IMR-90 (cell line): ENCODE data around the gene CBX3. TPM values are rescaled to one million over a fixed set of nuclear protein-coding genes. Genes with fewer than 3 reads are reported as not detected.

ENCODE experiments used
- ATAC-seq: fragments of 200-7000 bp; cut with Tn5 transposase; 2 replicates; pipeline ENCODE4 v1.9.1; 2020; ENCODE audit warnings: low read depth, mild to moderate bottlenecking, moderate library complexity
- BruUV-seq: library from RNA; stranded (reverse); fragments of 400-500 nt; replicated peaks from 2 replicates; lab custom pipeline; 2021; lab: Mats Ljungman, UMichigan
- CTCF ChIA-PET: fragments of 300-600 bp; formaldehyde crosslinking; extraction: SDS; loops from one replicate; lab custom pipeline; 2021; ENCODE audit warnings: antibody characterized with exemption; lab: Yijun Ruan, JAX
- POLR2A ChIA-PET: fragments of 300-600 bp; sonication (Branson Sonifier 250); formaldehyde crosslinking; loops from one replicate; lab custom pipeline; 2022; ENCODE audit warnings: antibody characterized with exemption; ENCODE audit not compliant: unreplicated experiment; lab: Charles Lee
- DNase-seq: peaks from one replicate; pipeline ENCODE4 v3.0.0; 2013
- H2AFZ ChIP-seq: replicated peaks from 2 replicates; pipeline ENCODE3; 2013; ENCODE audit warnings: low read length, mild to moderate bottlenecking; ENCODE audit not compliant: poor library complexity
- H2AK5ac ChIP-seq: 2 replicates; pipeline ENCODE4 v1.6.1; 2013; ENCODE audit warnings: low read depth, low read length, inconsistent platforms
- H2AK9ac ChIP-seq: replicated peaks from 2 replicates; pipeline ENCODE3; 2013; ENCODE audit warnings: mild to moderate bottlenecking, low read depth, low read length, moderate library complexity; ENCODE audit not compliant: poor library complexity
- H2BK120ac ChIP-seq: 2 replicates; pipeline ENCODE4 v1.6.1; 2013; ENCODE audit warnings: low read depth, low read length, inconsistent platforms
- H2BK15ac ChIP-seq: 3 replicates; pipeline ENCODE4 v1.6.1; 2013; ENCODE audit warnings: low read depth, low read length, inconsistent platforms
- H2BK20ac ChIP-seq: 2 replicates; pipeline ENCODE4 v1.6.1; 2013; ENCODE audit warnings: low read depth, mild to moderate bottlenecking, inconsistent platforms, low read length, moderate library complexity
- H2BK5ac ChIP-seq: 2 replicates; pipeline ENCODE4 v1.6.1; 2013; ENCODE audit warnings: mild to moderate bottlenecking, low read depth, low read length, inconsistent platforms; ENCODE audit not compliant: poor library complexity, severe bottlenecking
- H3K14ac ChIP-seq: replicated peaks from 2 replicates; pipeline ENCODE4 v1.6.1; 2013; ENCODE audit warnings: low read depth, low read length, inconsistent platforms
- H3K18ac ChIP-seq: 2 replicates; pipeline ENCODE4 v1.6.1; 2013; ENCODE audit warnings: low read depth, low read length, control low read depth
- H3K23ac ChIP-seq: 2 replicates; pipeline ENCODE4 v1.6.1; 2013; ENCODE audit warnings: low read depth, low read length, inconsistent platforms
- H3K27ac ChIP-seq: 2 replicates; pipeline ENCODE4 v1.5.1; 2013; ENCODE audit warnings: mild to moderate bottlenecking, control low read depth, low read length; ENCODE audit not compliant: insufficient read depth
- H3K27me3 ChIP-seq: 2 replicates; pipeline ENCODE4 v1.6.1; 2013; ENCODE audit warnings: low read length; ENCODE audit not compliant: control insufficient read depth, insufficient read depth
- H3K36me3 ChIP-seq: 2 replicates; pipeline ENCODE4 v1.6.1; 2013; ENCODE audit warnings: low read length, mixed read lengths; ENCODE audit not compliant: control insufficient read depth, insufficient read depth
- H3K4ac ChIP-seq: 2 replicates; pipeline ENCODE4 v1.6.1; 2013; ENCODE audit warnings: low read depth, low read length, inconsistent platforms
- H3K4me1 ChIP-seq: 2 replicates; pipeline ENCODE4 v1.6.1; 2013; ENCODE audit warnings: low read length, mixed read lengths; ENCODE audit not compliant: control insufficient read depth, insufficient read depth
- H3K4me2 ChIP-seq: 2 replicates; pipeline ENCODE4 v1.6.1; 2013; ENCODE audit warnings: low read depth, mild to moderate bottlenecking, control low read depth, low read length, moderate library complexity
- H3K4me3 ChIP-seq: 2 replicates; pipeline ENCODE4 v1.5.1; 2013; ENCODE audit warnings: low read depth, mild to moderate bottlenecking, control low read depth, low read length, moderate library complexity; ENCODE audit not compliant: insufficient read depth
- H3K56ac ChIP-seq: 2 replicates; pipeline ENCODE4 v1.6.1; 2013; ENCODE audit warnings: low read length, inconsistent platforms; ENCODE audit not compliant: insufficient read depth; ENCODE audit errors: extremely low read depth
- H3K79me1 ChIP-seq, 2 experiments: 2 replicates each; pipeline ENCODE4 v1.6.1; 2013; ENCODE audit warnings: low read length in 2 of 2, inconsistent platforms in 1 of 2, low read depth in 1 of 2
- H3K9ac ChIP-seq: 2 replicates; pipeline ENCODE4 v1.6.1; 2013; ENCODE audit warnings: low read depth, low read length, control low read depth
- H3K9me1 ChIP-seq: 2 replicates; pipeline ENCODE4 v1.6.1; 2013; ENCODE audit warnings: low read length, inconsistent platforms; ENCODE audit not compliant: insufficient read depth
- H3K9me3 ChIP-seq: 2 replicates; pipeline ENCODE4 v1.6.1; 2013; ENCODE audit warnings: low read length; ENCODE audit not compliant: control insufficient read depth, insufficient read depth
- H4K20me1 ChIP-seq: 2 replicates; pipeline ENCODE4 v1.6.1; 2013; ENCODE audit warnings: low read length, inconsistent platforms; ENCODE audit not compliant: insufficient read depth
- H4K5ac ChIP-seq: 2 replicates; pipeline ENCODE4 v1.6.1; 2013; ENCODE audit warnings: mild to moderate bottlenecking, low read depth, low read length, control low read depth
- H4K8ac ChIP-seq, 2 experiments: 2 replicates each; pipeline ENCODE4 v1.6.1; 2013; ENCODE audit warnings: low read depth in 2 of 2, low read length in 2 of 2, control low read depth in 1 of 2, inconsistent platforms in 1 of 2
- H4K91ac ChIP-seq: 2 replicates; pipeline ENCODE4 v1.6.1; 2013; ENCODE audit warnings: low read depth, low read length, inconsistent platforms; ENCODE audit not compliant: insufficient read depth
- MXI1 ChIP-seq: IDR thresholded peaks from 2 replicates; pipeline ENCODE4 v1.6.1; 2012; ENCODE audit warnings: low read depth, mild to moderate bottlenecking, low read length, moderate library complexity, borderline replicate concordance
- RCOR1 ChIP-seq: IDR thresholded peaks from 2 replicates; pipeline ENCODE4 v1.6.1; 2012; ENCODE audit warnings: mild to moderate bottlenecking, low read length, improper control_type of control experiment; ENCODE audit not compliant: insufficient replicate concordance
- WGBS, 2 experiments: methylation state at CpG; one replicate each; pipeline versions ENCODE4 v1.1.5 to v1.1.7; 2013; ENCODE audit warnings: missing lambda C conversion rate in 2 of 2; ENCODE audit not compliant: insufficient read length in 1 of 2; ENCODE audit errors: extremely low coverage in 2 of 2; 5-methylcytosine and 5-hydroxymethylcytosine counted together
- dilution Hi-C: fragments of 300-500 bp; cut with HindIII; formaldehyde crosslinking; loops from one replicate; pipeline ENCODE4 v1.14.3; 2018; ENCODE audit warnings: low sequenced_read_pairs; ENCODE audit not compliant: unreplicated experiment
- in situ Hi-C: fragments of 300-500 bp; cut with MboI; formaldehyde crosslinking; loops from 3 replicates; pipeline ENCODE4 v1.14.3; 2019; ENCODE audit warnings: low sequenced_read_pairs, inconsistent platforms, mixed read lengths
- intact Hi-C: fragments of 100-400 bp; cut with micrococcal nuclease; formaldehyde crosslinking; loops from 2 replicates; pipeline ENCODE4 v1.10.0; 2022
- polyA plus RNA-seq, 3 experiments: library from polyadenylated mRNA; depleted of rRNA; stranded (reverse); fragments of >200 nt; gene quantifications; 2 replicates each; pipeline ENCODE4 v1.2.3, GENCODE V29; 2012; ENCODE audit warnings: low replicate concordance in 1 of 3
- total RNA-seq: library from RNA; depleted of rRNA; stranded (reverse); fragments of >200 nt; gene quantifications from 2 replicates; pipeline ENCODE4 v1.2.3, GENCODE V29; 2012

The CBX3 gene
- total and polyA plus RNA-seq, 2 of the 4 experiments (the other 2 are of a cell fraction), result 38.2 to 76.5 TPM

- Histone ChIP-seq H2AK9ac (no peak overlapping the region), H2AK5ac (no peak overlapping the region), H3K4me1 (no peaks in the 10 kb centered on the region), H3K4me3 (no peak overlapping the region), H3K4ac (no peak overlapping the region), H3K56ac (no peak overlapping the region), H2BK5ac (no peak overlapping the region), H2BK15ac (no peak overlapping the region), H4K91ac (no peak overlapping the region), H4K8ac (no peak overlapping the region), H4K20me1 (peaks cover 32% of the 10 kb centered on the region), H2BK20ac (no peak overlapping the region), H3K14ac (no peak overlapping the region), H3K18ac (no peak overlapping the region), H3K27me3 (no peaks in the 10 kb centered on the region), H4K5ac (no peak overlapping the region), H3K27ac (no peak overlapping the region), H3K9ac (no peak overlapping the region), H3K79me1 (peaks cover 14 to 19% of the 10 kb centered on the region in 2 experiments; a peak in 3 of 4 replicates), H2AFZ (no peak overlapping the region), H3K36me3 (peaks cover 41% of the 10 kb centered on the region), H3K23ac (no peak overlapping the region), H2BK120ac (no peak overlapping the region), H3K4me2 (no peak overlapping the region), H3K9me1 (no peaks in the 10 kb centered on the region; the same call in 1 of the 2 replicates), H3K9me3 (no peaks in the 10 kb centered on the region)
- no TSS peak for BruUV-seq
- intact Hi-C loops (loop anchor here (10.0 kb wide), 1 partner anchor 353 kb away; no protein-coding TSS in a partner anchor), in situ Hi-C loops (loop anchor here (10.0 to 25.0 kb wide), 3 partner anchors 353 to 654 kb away; partner anchors contain the start of gene SKAP2), dilution Hi-C loops (no loop called here)
- DNase-seq, result no peak
- TF ChIP-seq MXI1, result no peak
- TF ChIP-seq RCOR1, result no peak
- POLR2A ChIA-PET, result no interaction called here
- ATAC-seq, result no peak
- CTCF ChIA-PET, result interaction anchor here (0.6 kb wide), 1 partner anchor 113 kb away, joined by 3 read pairs; no protein-coding TSS in a partner anchor
- WGBS, 2 experiments, result no CpG with 5 or more reads among the region's 5 CpGs
Observed at GRCh38 chr7:26208040-26208439, 6.5 kb downstream of the CBX3 start.
